ENCODE results near the gene STARD7. TPM values are rescaled to one million over a fixed set of nuclear protein-coding genes. Genes with fewer than 3 reads are reported as not detected.

Gene STARD7
- total and polyA plus RNA-seq, 2 experiments from 2014 or later, result 72.2 to 222 TPM

GRCh38 chr2:96139181-96139758 lies 69.4 kb downstream of the STARD7 start:
- Histone ChIP-seq H3K4me2 (peak overlapping the region; percentile 66), H3K27ac (ENCODE audit: low read depth) (no peak overlapping the region), H3K27me3 (ENCODE audit: insufficient read depth) (peaks cover 4% of the 10 kb centered on the region), H2AFZ (peak overlapping the region; percentile 63; the same call in 1 of the 2 replicates), H3K36me3 (ENCODE audit: insufficient read depth) (no peaks in the 10 kb centered on the region), H3K4me3 (0 out of 2 replicates have a peak overlapping the region, but pooled peaks have one; percentile 27), H4K20me1 (replicated peaks; ENCODE audit: insufficient read depth) (no peaks in the 10 kb centered on the region), H3K79me2 (replicated peaks; ENCODE audit: insufficient read depth) (no peaks in the 10 kb centered on the region), H3F3A (replicated peaks; ENCODE audit: low read depth) (0 out of 2 replicates have a peak, but pooled peaks cover 4% of the 10 kb centered on the region), H3K4me1 (ENCODE audit: insufficient read depth) (peaks cover 11% of the 10 kb centered on the region; the same call in 1 of the 2 replicates), H3K9me2 (ENCODE audit: insufficient read depth) (no peaks in the 10 kb centered on the region)
- peak; percentile 45 for DNase-seq (ENCODE audit: low spot score)
- H3K4me3 Mint-ChIP-seq, result no peak overlapping the region; the same call in 2 of the 3 replicates
- TF ChIP-seq ZNF462 (CRISPR knock-in tag; IDR thresholded peaks at IDR 0.05), result no peak
- no peak for TF ChIP-seq CREB1 (CRISPR knock-in tag; IDR thresholded peaks at IDR 0.05; ENCODE audit: low read depth)
- TF ChIP-seq ETS1 (IDR thresholded peaks at IDR 0.05), result no peak
- no peak for TF ChIP-seq JUNB (IDR thresholded peaks at IDR 0.05; ENCODE audit: unreplicated experiment)
- no peak for TF ChIP-seq CTCF (conservative IDR thresholded peaks at IDR 0.05; ENCODE audit: low read depth in 2 of 2)
- TF ChIP-seq EZH2phosphoT487 (IDR thresholded peaks at IDR 0.05; ENCODE audit: unreplicated experiment), result no peak
- no peak for TF ChIP-seq POLR2AphosphoS5 (IDR thresholded peaks at IDR 0.05; ENCODE audit: low read depth)
- TF ChIP-seq NANOG (IDR thresholded peaks at IDR 0.05; ENCODE audit: borderline replicate concordance), result no peak
- TF ChIP-seq REST (IDR thresholded peaks at IDR 0.05; ENCODE audit: unreplicated experiment), result no peak
- no peak for TF ChIP-seq STAT1 (IDR thresholded peaks at IDR 0.05; ENCODE audit: unreplicated experiment)
- H3K27ac Mint-ChIP-seq, result no peak overlapping the region
- H3K36me3 Mint-ChIP-seq (ENCODE audit: low read depth), result peaks cover 14% of the 10 kb centered on the region; the same call in 2 of the 3 replicates
- H3K27me3 Mint-ChIP-seq (ENCODE audit: insufficient read depth, low read depth, poor library complexity), result peaks cover 12% of the 10 kb centered on the region
- peaks cover 21% of the 10 kb centered on the region for H3K4me1 Mint-ChIP-seq
- peak; percentile 3 for ATAC-seq
- H3K9me3 Mint-ChIP-seq, result 0 out of 3 replicates have a peak, but pooled peaks cover under 1% of the 10 kb centered on the region
